ENCODE data around the gene ANKRD23.

ANKRD23 gene

GRCh38 chr2:96887493-96888012, 43.7 kb upstream of the ANKRD23 start:
- ChIA-PET POLR2A (no interaction called here), CTCF (interaction anchor here (1.2 to 2.4 kb wide), 3 partner anchors 19 to 63 kb away, joined by 4 to 5 read pairs (median 5); partner anchors contain the start of gene ANKRD39)
- H3K4me3 ChIP-seq (ENCODE audit: low read depth, low read length), result no peak overlapping the region
- DNase-seq (ENCODE audit: low read depth, low spot score), result no peak
- TF ChIP-seq CTCF (IDR thresholded peaks at IDR 0.05; ENCODE audit: insufficient read depth, low read length, missing control alignments), result no peak

GRCh38 chr2:96885432-96886347, 41.9 kb upstream of the ANKRD23 start:
- ChIA-PET POLR2A (no interaction called here), CTCF (no interaction called here)
- DNase-seq (ENCODE audit: low read depth, low spot score), result no peak
- TF ChIP-seq CTCF (IDR thresholded peaks at IDR 0.05; ENCODE audit: insufficient read depth, low read length, missing control alignments), result no peak
- H3K4me3 ChIP-seq (ENCODE audit: low read depth, low read length), result no peak overlapping the region

GRCh38 chr2:96884299-96885094, 40.7 kb upstream of the ANKRD23 start:
- no peak overlapping the region for H3K4me3 ChIP-seq (ENCODE audit: low read depth, low read length)
- no peak for TF ChIP-seq CTCF (IDR thresholded peaks at IDR 0.05; ENCODE audit: insufficient read depth, low read length, missing control alignments)
- ChIA-PET CTCF (interaction anchor here (0.9 kb wide), 1 partner anchor 27 kb away, joined by 3 read pairs; the partner anchor contains the start of gene ANKRD39), POLR2A (no interaction called here)
- no peak for DNase-seq (ENCODE audit: low read depth, low spot score)

- DNase-seq (ENCODE audit: low read depth, low spot score), result no peak
- ChIA-PET CTCF (no interaction called here), POLR2A (no interaction called here)
- no peak for TF ChIP-seq CTCF (IDR thresholded peaks at IDR 0.05; ENCODE audit: insufficient read depth, low read length, missing control alignments)
- H3K4me3 ChIP-seq (ENCODE audit: low read depth, low read length), result no peak overlapping the region
These were observed 39.5 kb upstream of the ANKRD23 start for GRCh38 chr2:96883306-96883705.

DNA sequence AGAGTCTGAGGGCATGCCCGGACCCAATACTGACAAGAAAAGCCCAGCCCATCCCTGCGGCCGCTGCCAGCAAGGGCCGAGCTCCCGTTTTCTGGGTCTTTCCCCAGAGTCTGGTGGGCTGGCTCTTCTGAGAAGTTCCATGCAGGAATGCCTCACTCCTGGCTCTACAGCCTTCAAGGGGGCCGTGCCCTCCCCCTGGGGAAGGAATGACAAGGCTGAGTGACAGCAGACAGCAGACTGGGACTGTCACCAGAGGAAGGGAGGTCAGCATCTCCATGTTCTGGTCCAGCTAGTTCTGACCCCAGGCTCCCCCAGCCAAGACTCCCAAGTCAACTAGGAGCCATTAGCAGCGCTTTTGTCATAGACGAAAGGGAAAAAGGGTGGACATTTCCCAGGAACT, 39.1 kb upstream of the ANKRD23 start:
- H3K4me3 ChIP-seq (ENCODE audit: low read depth, low read length), result no peak overlapping the region
- ChIA-PET POLR2A (no interaction called here), CTCF (interaction anchor here (0.8 kb wide), 1 partner anchor 14 kb away, joined by 3 read pairs; no protein-coding TSS in a partner anchor)
- TF ChIP-seq CTCF (IDR thresholded peaks at IDR 0.05; ENCODE audit: insufficient read depth, low read length, missing control alignments), result no peak
- DNase-seq (ENCODE audit: low read depth, low spot score), result no peak

GRCh38 chr2:96882230-96882629, 38.4 kb upstream of the ANKRD23 start:
- no peak overlapping the region for H3K4me3 ChIP-seq (ENCODE audit: low read depth, low read length)
- POLR2A ChIA-PET, result no interaction called here
- CTCF ChIA-PET, result interaction anchor here (0.7 to 0.8 kb wide), 2 partner anchors 9 to 13 kb away, joined by 3 read pairs; no protein-coding TSS in a partner anchor
- TF ChIP-seq CTCF (IDR thresholded peaks at IDR 0.05; ENCODE audit: insufficient read depth, low read length, missing control alignments), result no peak
- no peak for DNase-seq (ENCODE audit: low read depth, low spot score)
